Calu3 (cell line): Measurements from ENCODE around the gene CYP27C1. TPM values are rescaled to one million over a fixed set of nuclear protein-coding genes. Genes with fewer than 3 reads are reported as not detected.
"Not testable (repeated sequence)": the region's sequence is repeated elsewhere in the genome, so short reads cannot be mapped to it uniquely, and the experiment has no call there.

ENCODE experiments used
- BruUV-seq: library from RNA; stranded (reverse); fragments of 400-500 nt; replicated peaks from 2 replicates; lab custom pipeline; 2021; lab: Mats Ljungman, UMichigan
- CTCF ChIA-PET: fragments of 300-600 bp; sonication (Branson Sonifier 250); formaldehyde crosslinking; loops from one replicate; lab custom pipeline; 2022; ENCODE audit warnings: antibody characterized with exemption; lab: Charles Lee
- DNase-seq: peaks from one replicate; pipeline ENCODE4 v3.0.0; 2022
- H3K27ac Mint-ChIP-seq: one replicate; pipeline ENCODE4 v1.8.0; 2022; ENCODE audit warnings: mixed read lengths; ENCODE audit not compliant: unreplicated experiment
- H3K27me3 Mint-ChIP-seq: one replicate; pipeline ENCODE4 v1.8.0; 2022; ENCODE audit warnings: mixed read lengths; ENCODE audit not compliant: unreplicated experiment
- H3K36me3 Mint-ChIP-seq: one replicate; pipeline ENCODE4 v1.8.0; 2022; ENCODE audit warnings: mild to moderate bottlenecking, moderate library complexity, mixed read lengths; ENCODE audit not compliant: insufficient read depth, unreplicated experiment
- H3K4me1 Mint-ChIP-seq: one replicate; pipeline ENCODE4 v1.8.0; 2022; ENCODE audit warnings: mild to moderate bottlenecking, low read depth, mixed read lengths; ENCODE audit not compliant: unreplicated experiment
- H3K4me3 Mint-ChIP-seq: one replicate; pipeline ENCODE4 v1.8.0; 2022; ENCODE audit warnings: mild to moderate bottlenecking, low read depth, moderate library complexity, mixed read lengths; ENCODE audit not compliant: unreplicated experiment
- H3K9me3 Mint-ChIP-seq: one replicate; pipeline ENCODE4 v1.8.0; 2022; ENCODE audit warnings: low read depth, mixed read lengths; ENCODE audit not compliant: unreplicated experiment
- CTCF ChIP-seq: fragments of 200-600 bp; IDR thresholded peaks from one replicate; pipeline ENCODE4 v1.8.0; 2022; ENCODE audit warnings: antibody characterized with exemption; ENCODE audit not compliant: unreplicated experiment
- intact Hi-C: fragments of 100-400 bp; cut with micrococcal nuclease; formaldehyde crosslinking; loops from one replicate; pipeline ENCODE4 v1.10.0; 2022; ENCODE audit not compliant: unreplicated experiment
- total RNA-seq: library from RNA; stranded (reverse); gene quantifications from 2 replicates; pipeline ENCODE4 v1.2.3, GENCODE V29; 2022

Gene CYP27C1
- total RNA-seq, 1 experiment from 2014 or later: 0.07 TPM

GRCh38 chr2:127254386-127254981 is 34.4 kb upstream of the CYP27C1 start:
- Mint-ChIP-seq H3K4me3 (no peak overlapping the region), H3K4me1 (peaks cover 18% of the 10 kb centered on the region), H3K27me3 (no peaks in the 10 kb centered on the region), H3K27ac (peak overlapping the region; percentile 20), H3K9me3 (no peaks in the 10 kb centered on the region), H3K36me3 (peaks cover 14% of the 10 kb centered on the region)
- BruUV-seq: no TSS peak
- DNase-seq: peak; percentile 45
- TF ChIP-seq CTCF: no peak
- CTCF ChIA-PET: interaction anchor here (0.7 to 1.0 kb wide), 2 partner anchors 57 to 237 kb away, joined by 3 to 4 read pairs; no protein-coding TSS in a partner anchor
- intact Hi-C loops: no loop called here

GRCh38 chr2:127241184-127241583 is 21.1 kb upstream of the CYP27C1 start:
- DNase-seq, H3K36me3 Mint-ChIP-seq, intact Hi-C loops, H3K4me1 Mint-ChIP-seq, H3K9me3 Mint-ChIP-seq, H3K27ac Mint-ChIP-seq, H3K4me3 Mint-ChIP-seq, H3K27me3 Mint-ChIP-seq, CTCF ChIA-PET, BruUV-seq: not testable (repeated sequence)

- no peaks in the 10 kb centered on the region for H3K4me1 Mint-ChIP-seq
- no peak overlapping the region for H3K4me3 Mint-ChIP-seq
- no peak overlapping the region for H3K27ac Mint-ChIP-seq
- peaks cover 10% of the 10 kb centered on the region for H3K9me3 Mint-ChIP-seq
- TF ChIP-seq CTCF: no peak
- peaks cover 16% of the 10 kb centered on the region for H3K27me3 Mint-ChIP-seq
- BruUV-seq: no TSS peak
- CTCF ChIA-PET: no interaction called here
- no peaks in the 10 kb centered on the region for H3K36me3 Mint-ChIP-seq
- no peak for DNase-seq
- intact Hi-C loops: no loop called here
Observed at GRCh38 chr2:127239395-127239794, 19.3 kb upstream of the CYP27C1 start.

GRCh38 chr2:127237768-127238167 is 17.7 kb upstream of the CYP27C1 start:
- H3K36me3 Mint-ChIP-seq, intact Hi-C loops, DNase-seq, H3K4me3 Mint-ChIP-seq, CTCF ChIA-PET, BruUV-seq, H3K27ac Mint-ChIP-seq, H3K4me1 Mint-ChIP-seq: not testable (repeated sequence)
- Mint-ChIP-seq H3K27me3 (peaks cover 16% of the 10 kb centered on the region), H3K9me3 (peaks cover 10% of the 10 kb centered on the region)

- BruUV-seq: no TSS peak
- H3K4me3 Mint-ChIP-seq: no peak overlapping the region
- TF ChIP-seq CTCF: no peak
- H3K27ac Mint-ChIP-seq: no peak overlapping the region
- H3K27me3 Mint-ChIP-seq: peaks cover 16% of the 10 kb centered on the region
- peaks cover 8% of the 10 kb centered on the region for H3K9me3 Mint-ChIP-seq
- DNase-seq: no peak
- intact Hi-C loops: no loop called here
- CTCF ChIA-PET: no interaction called here
- no peaks in the 10 kb centered on the region for H3K36me3 Mint-ChIP-seq
- H3K4me1 Mint-ChIP-seq: no peaks in the 10 kb centered on the region
Observed at GRCh38 chr2:127235082-127235702, 15.1 kb upstream of the CYP27C1 start.
